GM18526 (cell line): ENCODE data around the gene COL1A2.

Experiments
- POLR2A ChIP-seq: IDR thresholded peaks from 3 replicates; pipeline ENCODE4 v1.6.1; 2011; ENCODE audit not compliant: insufficient read length; ENCODE audit errors: extremely low read depth

The COL1A2 gene

DNA sequence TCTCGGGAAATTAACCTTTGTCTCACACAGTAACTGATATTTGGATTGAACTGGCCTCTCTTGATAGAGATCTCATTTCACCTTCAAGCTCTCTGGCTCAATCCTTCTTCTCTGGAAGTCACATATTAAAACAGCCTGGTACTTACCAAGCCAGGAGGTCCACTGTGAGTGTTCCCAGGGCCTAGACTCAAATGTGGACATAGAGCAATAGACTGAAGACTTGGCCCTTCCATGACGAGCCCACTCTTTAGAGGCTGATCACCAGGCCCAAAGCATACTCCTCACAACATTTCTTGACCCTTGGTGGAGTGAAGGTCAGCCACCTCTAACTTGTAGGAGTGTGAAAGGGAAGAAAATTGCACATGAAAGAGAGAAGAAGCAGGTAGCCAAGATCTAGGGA lies 38.5 kb downstream of the COL1A2 start:
- TF ChIP-seq POLR2A: no peak

GRCh38 chr7:94434042-94434441 lies 39.3 kb downstream of the COL1A2 start:
- no peak for TF ChIP-seq POLR2A

- TF ChIP-seq POLR2A: no peak
Observed at GRCh38 chr7:94436018-94436604, 41.4 kb downstream of the COL1A2 start.

DNA sequence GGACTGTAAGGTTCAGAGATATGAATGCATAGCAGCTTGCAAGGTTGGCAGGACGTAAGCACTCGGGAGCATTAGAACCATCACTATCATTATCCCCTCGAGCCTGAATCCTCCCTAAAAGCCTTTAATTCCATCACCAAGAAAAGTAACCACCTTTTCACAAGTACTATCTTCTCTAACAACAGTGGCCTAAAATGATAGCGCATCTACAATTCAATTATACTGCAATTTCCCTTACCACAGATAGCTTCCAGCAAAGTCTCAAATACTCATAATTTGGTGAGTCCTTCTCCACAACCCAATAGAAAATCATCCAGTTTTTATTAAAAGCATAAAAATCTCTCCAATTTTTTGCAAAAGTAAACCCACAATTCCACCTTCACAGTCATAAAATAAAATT lies 42.0 kb downstream of the COL1A2 start:
- no peak for TF ChIP-seq POLR2A

DNA sequence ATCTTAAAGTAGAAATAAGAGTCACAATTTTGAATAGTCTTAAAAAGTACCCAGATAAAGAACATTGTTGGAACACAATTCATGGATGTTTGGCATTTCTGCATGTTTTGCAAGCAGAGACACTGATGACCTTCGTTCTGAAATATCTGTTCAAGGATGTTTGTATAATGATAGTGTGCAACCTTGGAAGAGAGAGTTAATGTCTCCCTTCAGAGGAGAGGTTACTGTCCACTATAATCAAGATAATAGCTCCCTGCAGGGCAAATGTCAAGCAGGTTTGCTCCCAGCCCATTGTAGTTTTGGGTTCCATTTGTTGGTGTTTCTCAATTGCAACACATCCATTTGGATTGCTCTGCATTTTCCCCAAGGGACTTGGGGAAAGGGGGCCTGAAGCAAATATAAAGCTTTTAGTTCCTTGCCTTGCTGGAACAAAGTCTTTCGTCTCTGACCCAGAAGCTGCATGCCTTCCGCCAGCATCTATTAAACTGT lies 45.2 kb downstream of the COL1A2 start:
- TF ChIP-seq POLR2A: no peak

DNA sequence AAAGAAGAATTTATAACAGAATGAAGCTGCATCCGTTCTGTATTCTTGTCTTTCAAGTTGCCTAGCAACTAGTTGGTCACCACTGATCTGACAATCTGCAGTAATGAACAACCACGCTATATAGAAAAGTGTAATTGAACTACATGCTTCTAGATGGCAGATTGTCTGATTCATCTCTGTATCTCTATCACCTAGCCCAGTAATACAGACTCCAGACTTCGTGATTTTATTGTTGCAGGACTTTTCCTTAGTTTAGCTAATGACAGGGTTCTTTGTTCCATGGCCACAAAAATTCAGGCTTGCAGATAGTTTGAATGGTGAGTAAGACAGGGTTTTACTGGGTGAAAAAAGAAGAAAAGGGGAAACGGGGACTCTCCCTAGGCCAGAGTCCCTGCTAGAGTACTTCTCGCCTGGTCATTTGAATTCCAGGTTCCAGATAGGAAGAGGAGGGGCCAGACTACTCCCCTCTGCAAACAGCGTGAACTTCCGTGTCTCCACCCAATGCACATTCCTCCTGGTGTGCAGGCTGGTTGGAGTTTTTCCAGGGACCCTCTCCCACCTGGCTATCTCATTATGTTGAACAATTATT lies 45.9 kb downstream of the COL1A2 start:
- TF ChIP-seq POLR2A: no peak

DNA sequence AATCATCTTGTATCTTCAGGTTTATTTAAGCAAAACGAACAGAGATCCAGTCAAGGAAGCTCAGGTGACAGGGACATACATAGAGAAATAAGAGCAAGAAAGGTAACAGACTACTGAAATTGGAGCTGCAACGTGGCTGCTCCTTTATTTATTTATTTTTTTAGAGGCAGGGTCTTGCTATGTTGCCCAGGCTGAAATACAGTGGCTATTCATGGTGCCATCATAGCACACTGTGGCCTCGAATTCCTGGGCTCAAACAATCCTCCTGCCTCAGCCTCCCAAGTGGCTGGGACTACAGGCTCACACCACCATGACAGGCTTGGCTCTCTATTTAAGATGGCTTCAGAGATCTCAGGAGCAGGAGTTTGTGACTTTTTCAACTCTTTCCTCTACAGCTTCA lies 46.4 kb downstream of the COL1A2 start:
- TF ChIP-seq POLR2A: no peak

- no peak for TF ChIP-seq POLR2A
Observed at GRCh38 chr7:94442639-94443038, 47.9 kb downstream of the COL1A2 start.

DNA sequence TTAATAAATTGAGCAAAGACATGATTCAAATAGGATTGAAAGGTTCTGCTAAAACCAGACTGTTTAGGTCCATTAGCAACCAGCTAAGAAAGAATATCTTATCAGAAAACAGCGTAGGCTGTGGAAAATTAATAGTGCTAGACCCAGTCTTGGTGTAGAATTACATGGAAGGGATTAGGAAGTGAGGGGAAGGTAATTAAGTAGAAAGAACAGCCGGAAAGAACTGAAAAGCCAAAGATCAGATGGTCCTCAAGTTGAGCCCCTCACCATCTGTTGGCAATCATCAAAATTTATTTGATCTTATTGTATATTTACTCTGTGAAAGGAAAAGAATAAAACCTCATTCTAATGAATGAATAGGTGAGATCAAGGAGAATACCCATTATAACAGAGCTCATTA lies 50.1 kb downstream of the COL1A2 start:
- TF ChIP-seq POLR2A: no peak

- TF ChIP-seq POLR2A: no peak
Observed at GRCh38 chr7:94445696-94446194, 51.0 kb downstream of the COL1A2 start.

- no peak for TF ChIP-seq POLR2A
Observed at GRCh38 chr7:94446308-94446707, 51.6 kb downstream of the COL1A2 start.

- TF ChIP-seq POLR2A: no peak
Observed at GRCh38 chr7:94449151-94449725, 54.5 kb downstream of the COL1A2 start.

DNA sequence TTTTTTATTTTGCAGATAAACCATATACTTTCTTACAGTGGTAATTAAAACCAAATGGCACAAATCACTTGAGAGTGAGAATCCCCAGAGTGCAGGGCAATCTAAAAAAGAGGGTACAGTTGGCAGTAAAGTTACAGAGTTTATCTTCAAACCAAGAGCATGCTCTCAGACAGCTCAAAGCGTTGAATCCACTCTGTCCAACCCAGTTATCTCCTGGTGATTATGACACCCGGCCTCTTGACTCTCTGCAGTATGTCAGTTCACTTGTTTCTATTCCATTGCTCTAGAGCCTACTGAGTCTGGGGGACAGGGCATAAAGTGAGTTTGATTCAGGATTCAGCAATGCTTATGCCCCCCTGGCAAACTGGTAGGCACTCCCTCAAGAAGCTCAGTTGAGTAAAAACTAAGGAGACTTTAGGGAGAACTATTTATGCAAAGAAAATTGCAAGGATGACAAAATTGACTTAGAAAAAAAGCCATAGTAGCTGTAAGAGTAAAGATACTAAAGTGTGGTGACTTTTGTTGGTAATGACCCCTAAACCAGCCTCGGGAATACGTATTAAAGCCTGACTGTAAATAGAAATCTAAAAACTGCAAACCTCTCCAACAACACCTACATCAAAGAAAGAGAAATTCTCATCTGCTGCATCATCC lies 55.5 kb downstream of the COL1A2 start:
- no peak for TF ChIP-seq POLR2A

- no peak for TF ChIP-seq POLR2A
Observed at GRCh38 chr7:94451187-94451586, 56.5 kb downstream of the COL1A2 start.

DNA sequence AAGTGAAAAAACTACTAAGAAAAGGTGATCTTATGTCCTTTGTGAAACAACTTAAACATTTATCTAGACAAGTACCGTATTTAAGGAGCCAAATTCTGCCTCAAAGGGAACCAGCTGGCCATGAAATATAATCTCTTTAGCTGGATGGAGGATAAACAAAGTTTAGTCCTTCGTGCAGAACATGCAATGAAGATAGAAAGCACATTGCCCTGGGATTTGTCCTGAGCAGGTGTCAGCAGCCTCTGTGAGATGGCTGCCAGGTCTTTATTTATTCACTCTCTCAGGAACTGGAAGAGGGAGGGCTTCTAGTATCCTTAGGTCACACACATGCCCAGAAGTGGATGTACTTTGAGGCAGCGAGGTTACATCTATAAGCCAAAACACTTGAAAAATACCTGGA lies 57.5 kb downstream of the COL1A2 start:
- no peak for TF ChIP-seq POLR2A

GRCh38 chr7:94453898-94454297 lies 59.2 kb downstream of the COL1A2 start:
- no peak for TF ChIP-seq POLR2A

DNA sequence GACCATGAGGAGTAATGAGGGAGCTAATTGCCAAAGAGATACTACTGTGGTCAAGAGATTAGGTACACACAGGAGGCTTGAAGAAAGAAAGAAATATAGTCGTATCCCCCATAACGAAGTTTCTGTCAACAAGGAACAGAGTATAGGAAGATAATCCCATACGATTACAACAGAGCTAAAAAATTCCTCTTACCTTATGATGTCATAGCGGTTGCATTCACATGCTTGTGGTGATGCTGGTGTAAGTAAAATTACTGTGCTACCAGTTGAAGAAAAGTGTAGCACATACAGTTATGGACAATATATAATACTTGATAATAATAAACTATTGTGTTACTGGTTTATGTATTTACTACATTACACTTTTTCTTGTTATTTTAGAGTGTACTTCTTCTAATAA lies 63.3 kb downstream of the COL1A2 start:
- no peak for TF ChIP-seq POLR2A

DNA sequence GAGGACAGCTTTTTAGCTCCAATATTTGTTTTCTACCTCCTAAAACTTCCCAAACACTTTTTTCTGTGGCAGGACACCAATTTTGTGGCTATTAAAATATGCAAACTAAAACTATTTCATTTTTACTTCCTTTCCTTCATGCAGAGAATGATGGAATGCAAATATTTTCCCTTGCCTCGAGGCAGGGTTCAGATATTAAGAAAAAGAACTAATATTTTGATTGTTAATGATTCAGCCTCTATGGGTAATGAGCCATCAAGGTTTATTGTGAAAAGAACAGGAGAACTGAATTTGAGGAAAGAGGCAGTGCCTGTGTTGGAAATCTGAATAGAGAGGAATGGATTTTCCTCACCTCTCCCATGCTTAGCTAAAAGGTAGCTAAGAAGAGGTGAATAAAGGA lies 71.8 kb downstream of the COL1A2 start:
- no peak for TF ChIP-seq POLR2A
